ENCODE data around the gene TXNRD3. TPM values are rescaled to one million over a fixed set of nuclear protein-coding genes. Genes with fewer than 3 reads are reported as not detected.

The TXNRD3 gene
- total and polyA plus RNA-seq, 2 donors (not counting 1 experiment from before 2014, with no cell fraction given): 5.2 to 8.8 TPM

GRCh38 chr3:126699011-126699410 is 44.1 kb upstream of the TXNRD3 start:
- no peaks in the 10 kb centered on the region for H3K79me2 ChIP-seq (ENCODE audit: control insufficient read depth, insufficient read depth, low read length)
- H3K4me2 ChIP-seq (ENCODE audit: extremely low read depth, insufficient read depth, low read length): no peak overlapping the region
- H3K4me1 ChIP-seq (ENCODE audit: control insufficient read depth, extremely low read depth, insufficient read depth, low read length): no peaks in the 10 kb centered on the region
- H4K20me1 ChIP-seq (ENCODE audit: control insufficient read depth, extremely low read depth, insufficient read depth, low read length): no peaks in the 10 kb centered on the region
- H3K9ac ChIP-seq (ENCODE audit: insufficient read depth, low read length): no peak overlapping the region
- H3K36me3 ChIP-seq (ENCODE audit: control insufficient read depth, insufficient read depth, low read length): no peaks in the 10 kb centered on the region
- H3K27me3 ChIP-seq (ENCODE audit: control insufficient read depth, insufficient read depth, low read length): peaks cover 2% of the 10 kb centered on the region
- no peaks in the 10 kb centered on the region for H3K9me3 ChIP-seq (ENCODE audit: control insufficient read depth, insufficient read depth, low read depth, low read length)
- no peak for TF ChIP-seq EZH2 (IDR thresholded peaks at IDR 0.05; ENCODE audit: low read length, missing control alignments)
- TF ChIP-seq, protein P1, sequence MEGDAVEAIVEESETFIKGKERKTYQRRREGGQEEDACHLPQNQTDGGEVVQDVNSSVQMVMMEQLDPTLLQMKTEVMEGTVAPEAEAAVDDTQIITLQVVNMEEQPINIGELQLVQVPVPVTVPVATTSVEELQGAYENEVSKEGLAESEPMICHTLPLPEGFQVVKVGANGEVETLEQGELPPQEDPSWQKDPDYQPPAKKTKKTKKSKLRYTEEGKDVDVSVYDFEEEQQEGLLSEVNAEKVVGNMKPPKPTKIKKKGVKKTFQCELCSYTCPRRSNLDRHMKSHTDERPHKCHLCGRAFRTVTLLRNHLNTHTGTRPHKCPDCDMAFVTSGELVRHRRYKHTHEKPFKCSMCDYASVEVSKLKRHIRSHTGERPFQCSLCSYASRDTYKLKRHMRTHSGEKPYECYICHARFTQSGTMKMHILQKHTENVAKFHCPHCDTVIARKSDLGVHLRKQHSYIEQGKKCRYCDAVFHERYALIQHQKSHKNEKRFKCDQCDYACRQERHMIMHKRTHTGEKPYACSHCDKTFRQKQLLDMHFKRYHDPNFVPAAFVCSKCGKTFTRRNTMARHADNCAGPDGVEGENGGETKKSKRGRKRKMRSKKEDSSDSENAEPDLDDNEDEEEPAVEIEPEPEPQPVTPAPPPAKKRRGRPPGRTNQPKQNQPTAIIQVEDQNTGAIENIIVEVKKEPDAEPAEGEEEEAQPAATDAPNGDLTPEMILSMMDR (conservative IDR thresholded peaks at IDR 0.05 in 1 of 2, IDR thresholded peaks at IDR 0.05 in 1 of 2; ENCODE audit: low read depth in 1 of 2, low read length in 2 of 2): no peak
- no peak for DNase-seq (ENCODE audit: low read depth in 2 of 2)
- H2AFZ ChIP-seq (ENCODE audit: low read length): no peak overlapping the region
- no peak overlapping the region for H3K4me3 ChIP-seq (replicated peaks in 1 of 4; ENCODE audit: control extremely low read depth in 1 of 4, insufficient read depth in 1 of 4, low read depth in 3 of 4, low read length in 4 of 4)
- H3K27ac ChIP-seq (ENCODE audit: insufficient read depth, low read length): no peak overlapping the region

GRCh38 chr3:126696701-126697267 is 41.9 kb upstream of the TXNRD3 start:
- Histone ChIP-seq H3K27ac (ENCODE audit: insufficient read depth, low read length) (no peak overlapping the region), H3K27me3 (ENCODE audit: control insufficient read depth, insufficient read depth, low read length) (peaks cover 5% of the 10 kb centered on the region), H3K9ac (ENCODE audit: insufficient read depth, low read length) (no peak overlapping the region), H3K79me2 (ENCODE audit: control insufficient read depth, insufficient read depth, low read length) (no peaks in the 10 kb centered on the region), H2AFZ (ENCODE audit: low read length) (no peak overlapping the region), H3K9me3 (ENCODE audit: control insufficient read depth, insufficient read depth, low read depth, low read length) (no peaks in the 10 kb centered on the region), H3K4me1 (ENCODE audit: control insufficient read depth, extremely low read depth, insufficient read depth, low read length) (no peaks in the 10 kb centered on the region), H4K20me1 (ENCODE audit: control insufficient read depth, extremely low read depth, insufficient read depth, low read length) (no peaks in the 10 kb centered on the region), H3K4me2 (ENCODE audit: extremely low read depth, insufficient read depth, low read length) (no peak overlapping the region), H3K36me3 (ENCODE audit: control insufficient read depth, insufficient read depth, low read length) (no peaks in the 10 kb centered on the region), H3K4me3 (replicated peaks in 1 of 4; ENCODE audit: control extremely low read depth in 1 of 4, insufficient read depth in 1 of 4, low read depth in 3 of 4, low read length in 4 of 4) (no peak overlapping the region)
- DNase-seq (ENCODE audit: low read depth in 2 of 2): no peak
- TF ChIP-seq, protein P1 (conservative IDR thresholded peaks at IDR 0.05 in 1 of 2, IDR thresholded peaks at IDR 0.05 in 1 of 2; ENCODE audit: low read depth in 1 of 2, low read length in 2 of 2): no peak
- TF ChIP-seq EZH2 (IDR thresholded peaks at IDR 0.05; ENCODE audit: low read length, missing control alignments): no peak

DNA sequence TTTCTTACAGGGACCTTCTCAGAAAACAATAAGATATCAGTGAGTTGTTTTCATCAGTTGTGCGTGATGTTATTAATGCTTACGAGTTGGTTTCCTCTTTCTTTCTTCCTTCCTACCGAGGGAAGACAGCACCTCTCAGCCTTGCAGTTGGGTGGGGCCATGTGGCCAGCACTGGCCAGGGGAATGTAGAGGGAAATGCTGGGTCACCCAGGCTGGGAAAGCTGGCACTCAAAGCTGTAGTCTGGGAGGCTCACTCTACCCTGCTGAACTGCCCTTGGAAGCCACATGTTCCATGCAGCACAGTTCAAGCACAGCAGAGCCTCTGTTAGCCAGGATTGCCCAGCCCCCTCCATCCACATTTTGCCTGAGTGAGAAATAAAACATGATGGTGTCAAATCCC is 39.0 kb upstream of the TXNRD3 start:
- Histone ChIP-seq H3K4me3 (replicated peaks in 1 of 4; ENCODE audit: control extremely low read depth in 1 of 4, insufficient read depth in 1 of 4, low read depth in 3 of 4, low read length in 4 of 4) (no peak overlapping the region), H3K9me3 (ENCODE audit: control insufficient read depth, insufficient read depth, low read depth, low read length) (no peaks in the 10 kb centered on the region), H3K79me2 (ENCODE audit: control insufficient read depth, insufficient read depth, low read length) (no peaks in the 10 kb centered on the region), H3K27me3 (ENCODE audit: control insufficient read depth, insufficient read depth, low read length) (peaks cover 5% of the 10 kb centered on the region), H3K27ac (ENCODE audit: insufficient read depth, low read length) (no peak overlapping the region), H3K36me3 (ENCODE audit: control insufficient read depth, insufficient read depth, low read length) (no peaks in the 10 kb centered on the region), H2AFZ (ENCODE audit: low read length) (no peak overlapping the region), H3K4me1 (ENCODE audit: control insufficient read depth, extremely low read depth, insufficient read depth, low read length) (no peaks in the 10 kb centered on the region), H3K9ac (ENCODE audit: insufficient read depth, low read length) (no peak overlapping the region), H4K20me1 (ENCODE audit: control insufficient read depth, extremely low read depth, insufficient read depth, low read length) (no peaks in the 10 kb centered on the region), H3K4me2 (ENCODE audit: extremely low read depth, insufficient read depth, low read length) (no peak overlapping the region)
- DNase-seq (ENCODE audit: low read depth in 2 of 2): no peak
- TF ChIP-seq, protein P1 (conservative IDR thresholded peaks at IDR 0.05 in 1 of 2, IDR thresholded peaks at IDR 0.05 in 1 of 2; ENCODE audit: low read depth in 1 of 2, low read length in 2 of 2): no peak
- no peak for TF ChIP-seq EZH2 (IDR thresholded peaks at IDR 0.05; ENCODE audit: low read length, missing control alignments)

Data from fibroblast of lung (primary cell).